Neural cell (in vitro differentiated cells): Measurements from ENCODE around the gene TNIP2. TPM values are rescaled to one million over a fixed set of nuclear protein-coding genes. Genes with fewer than 3 reads are reported as not detected.

Experiments used
- H2AFZ ChIP-seq: fragments of 200-600, 300-800 bp; sonication (generic), shearing (Covaris generic); 2 replicates; pipeline ENCODE4 v1.6.0; 2014; ENCODE audit warnings: low read depth, mild to moderate bottlenecking, antibody characterized with exemption, low read length, moderate library complexity
- H3F3A ChIP-seq: fragments of 200-600 bp; shearing (Covaris generic); 2 replicates; pipeline ENCODE4 v1.6.1; 2016; ENCODE audit warnings: mild to moderate bottlenecking, moderate library complexity, mixed read lengths, antibody characterized with exemption, low read length; ENCODE audit not compliant: insufficient read depth, poor library complexity, severe bottlenecking
- H3K27ac ChIP-seq: fragments of 200-600, 300-800 bp; sonication (generic), shearing (Covaris generic); 2 replicates; pipeline ENCODE4 v1.5.1; 2014; ENCODE audit warnings: mild to moderate bottlenecking, low read length, moderate library complexity
- H3K27me3 ChIP-seq: fragments of 300-800, 200-600 bp; sonication (generic), shearing (Covaris generic); 2 replicates; pipeline ENCODE4 v1.6.0; 2014; ENCODE audit warnings: mild to moderate bottlenecking, low read depth, low read length, moderate library complexity; ENCODE audit not compliant: insufficient read depth
- H3K36me3 ChIP-seq: fragments of 300-800, 200-600 bp; sonication (generic), shearing (Covaris generic); 2 replicates; pipeline ENCODE4 v1.5.1; 2014; ENCODE audit warnings: mild to moderate bottlenecking, antibody characterized with exemption, low read length, moderate library complexity; ENCODE audit not compliant: insufficient read depth
- H3K4me2 ChIP-seq: fragments of 300-800, 200-600 bp; sonication (generic), shearing (Covaris generic); 2 replicates; pipeline ENCODE4 v1.6.0; 2014; ENCODE audit warnings: mild to moderate bottlenecking, low read length
- H3K4me3 ChIP-seq: fragments of 300-800, 200-600 bp; sonication (generic), shearing (Covaris generic); 2 replicates; pipeline ENCODE4 v1.5.1; 2014; ENCODE audit warnings: mild to moderate bottlenecking, low read length, moderate library complexity
- H3K79me2 ChIP-seq: fragments of 200-600 bp; shearing (Covaris generic); replicated peaks from 2 replicates; pipeline ENCODE4 v1.6.0; 2014; ENCODE audit warnings: mild to moderate bottlenecking, low read length, moderate library complexity; ENCODE audit not compliant: insufficient read depth
- H3K9ac ChIP-seq: fragments of 300-800, 200-600 bp; sonication (generic), shearing (Covaris generic); 2 replicates; pipeline ENCODE4 v1.6.1; 2016; ENCODE audit warnings: mild to moderate bottlenecking, low read length, mixed read lengths
- H3K9me2 ChIP-seq: fragments of 200-600 bp; shearing (Covaris generic); 2 replicates; pipeline ENCODE4 v1.6.1; 2016; ENCODE audit warnings: mild to moderate bottlenecking, low read length, mixed read lengths; ENCODE audit not compliant: insufficient read depth
- H3K9me3 ChIP-seq: fragments of 200-600, 300-800 bp; sonication (generic), shearing (Covaris generic); 2 replicates; pipeline ENCODE4 v1.6.1; 2016; ENCODE audit warnings: mild to moderate bottlenecking, mixed run types, low read length, moderate library complexity, mixed read lengths
- H4K20me1 ChIP-seq: fragments of 200-600 bp; shearing (Covaris generic); 2 replicates; pipeline ENCODE4 v1.6.1; 2016; ENCODE audit warnings: mild to moderate bottlenecking, mixed run types; ENCODE audit not compliant: insufficient read depth
- CTCF ChIP-seq: fragments of 450-650 bp; IDR thresholded peaks from 2 replicates; pipeline ENCODE4 v1.5.1; 2014; ENCODE audit warnings: antibody characterized with exemption, mild to moderate bottlenecking, moderate library complexity; ENCODE audit not compliant: poor library complexity, severe bottlenecking
- EP300 ChIP-seq: fragments of 450-650 bp; conservative IDR thresholded peaks from 2 replicates; pipeline ENCODE4 v1.6.1; 2014; ENCODE audit warnings: antibody characterized with exemption, mild to moderate bottlenecking, moderate library complexity; ENCODE audit not compliant: poor library complexity, severe bottlenecking
- EZH2 ChIP-seq: fragments of 200-600, 300-800 bp; shearing (Covaris generic), sonication (generic); IDR thresholded peaks from 2 replicates; pipeline ENCODE4 v1.6.1; 2014; ENCODE audit warnings: antibody characterized with exemption, low read length, borderline replicate concordance, mild to moderate bottlenecking; ENCODE audit not compliant: insufficient read depth, poor library complexity, severe bottlenecking
- MXI1 ChIP-seq: fragments of 450-650 bp; conservative IDR thresholded peaks from 2 replicates; pipeline ENCODE4 v1.6.1; 2014; ENCODE audit warnings: antibody characterized with exemption, mild to moderate bottlenecking; ENCODE audit not compliant: poor library complexity, severe bottlenecking
- POLR2AphosphoS5 ChIP-seq: IDR thresholded peaks from 2 replicates; pipeline ENCODE4 v1.6.1; 2012
- RAD21 ChIP-seq: fragments of 450-650 bp; conservative IDR thresholded peaks from 2 replicates; pipeline ENCODE4 v1.6.1; 2014; ENCODE audit warnings: antibody characterized with exemption, mild to moderate bottlenecking, moderate library complexity
- REST ChIP-seq: IDR thresholded peaks from 2 replicates; pipeline ENCODE4 v1.6.1; 2012; ENCODE audit warnings: borderline replicate concordance
- SMC3 ChIP-seq: fragments of 450-650 bp; conservative IDR thresholded peaks from 2 replicates; pipeline ENCODE4 v1.6.1; 2014; ENCODE audit warnings: antibody characterized with exemption, mild to moderate bottlenecking, moderate library complexity; ENCODE audit not compliant: poor library complexity
- TAF1 ChIP-seq: IDR thresholded peaks from 2 replicates; pipeline ENCODE4 v1.6.1; 2012; ENCODE audit warnings: low read depth
- polyA plus RNA-seq: library from polyadenylated mRNA; depleted of rRNA; stranded (reverse); fragments of >200 nt; gene quantifications from 2 replicates; pipeline ENCODE4 v1.2.3, GENCODE V29; 2014

The TNIP2 gene
- polyA plus RNA-seq, 1 donor from 2014 or later, result 13.0 TPM

GRCh38 chr4:2791518-2792395 lies 35.6 kb upstream of the TNIP2 start:
- peaks cover 22% of the 10 kb centered on the region for H3K27me3 ChIP-seq
- H3K4me2 ChIP-seq, result no peak overlapping the region
- no peaks in the 10 kb centered on the region for H3K9me3 ChIP-seq
- H3F3A ChIP-seq, result no peaks in the 10 kb centered on the region
- no peak overlapping the region for H3K27ac ChIP-seq
- H3K9me2 ChIP-seq, result no peaks in the 10 kb centered on the region
- no peak overlapping the region for H3K9ac ChIP-seq
- H2AFZ ChIP-seq, result no peak overlapping the region
- H4K20me1 ChIP-seq, result no peaks in the 10 kb centered on the region
- H3K4me3 ChIP-seq, result no peak overlapping the region
- TF ChIP-seq TAF1 (no peak), SMC3 (no peak), RAD21 (no peak), EP300 (no peak), CTCF (no peak), POLR2AphosphoS5 (no peak), REST (no peak), MXI1 (no peak), EZH2 (no peak)
- H3K36me3 ChIP-seq, result no peaks in the 10 kb centered on the region
- no peaks in the 10 kb centered on the region for H3K79me2 ChIP-seq

- H3K9me3 ChIP-seq, result no peaks in the 10 kb centered on the region
- no peaks in the 10 kb centered on the region for H3F3A ChIP-seq
- H4K20me1 ChIP-seq, result no peaks in the 10 kb centered on the region
- TF ChIP-seq EP300, result no peak
- no peak for TF ChIP-seq TAF1
- no peak for TF ChIP-seq POLR2AphosphoS5
- TF ChIP-seq REST, result no peak
- no peak for TF ChIP-seq CTCF
- TF ChIP-seq SMC3, result no peak
- no peak for TF ChIP-seq RAD21
- TF ChIP-seq EZH2, result no peak
- TF ChIP-seq MXI1, result no peak
- H3K36me3 ChIP-seq, result no peaks in the 10 kb centered on the region
- no peak overlapping the region for H3K4me3 ChIP-seq
- no peaks in the 10 kb centered on the region for H3K79me2 ChIP-seq
- no peak overlapping the region for H3K27ac ChIP-seq
- no peaks in the 10 kb centered on the region for H3K9me2 ChIP-seq
- peaks cover 22% of the 10 kb centered on the region for H3K27me3 ChIP-seq
- H3K9ac ChIP-seq, result no peak overlapping the region
- H2AFZ ChIP-seq, result no peak overlapping the region
- H3K4me2 ChIP-seq, result no peak overlapping the region
These were observed 34.7 kb upstream of the TNIP2 start for GRCh38 chr4:2790583-2791517.
